Stomach (tissue), 9 donors: ENCODE data around the gene TTBK2. TPM values are rescaled to one million over a fixed set of nuclear protein-coding genes. Genes with fewer than 3 reads are reported as not detected.
A peak's percentile ranks its signal among the peaks of the same experiment; 100 is the strongest.
"Not testable (repeated sequence)": the region's sequence is repeated elsewhere in the genome, so short reads cannot be mapped to it uniquely, and the experiment has no call there.

Experiments
- DNase-seq, 2 donors: peaks; one replicate each; pipeline versions ENCODE4 v3.0.0 to v3.0.0-alpha.2; 2013 to 2019
- H3K27ac ChIP-seq, 5 donors: fragments of 200-600 bp in 4 of 5; sonication (generic) in 4 of 5; one replicate each; pipeline ENCODE4 v1.5.1; 2013 to 2019; ENCODE audit warnings: mild to moderate bottlenecking in 1 of 5, moderate library complexity in 1 of 5
- H3K27me3 ChIP-seq, 3 donors: fragments of 200-600 bp; sonication (generic); one replicate each; pipeline ENCODE4 v1.5.1; 2017 to 2019; ENCODE audit warnings: mixed run types in 1 of 3
- H3K36me3 ChIP-seq, 4 donors: fragments of 200-600 bp; sonication (generic); 1 replicate in 3 of 4; 2 replicates in 1 of 4; pipeline ENCODE4 v1.5.1; 2016 to 2019
- H3K4me1 ChIP-seq, 4 donors: fragments of 200-600 bp; sonication (generic); one replicate each; pipeline ENCODE4 v1.5.1; 2016 to 2019
- H3K4me3 ChIP-seq, 4 donors: fragments of 200-600 bp; sonication (generic) in 3 of 4; one replicate each; pipeline ENCODE4 v1.5.1; 2016 to 2019; ENCODE audit warnings: mild to moderate bottlenecking in 1 of 4
- H3K9me3 ChIP-seq, 4 donors: fragments of 200-600 bp; sonication (generic); one replicate each; pipeline ENCODE4 v1.5.1; 2016 to 2019
- EP300 ChIP-seq: sonication (generic); formaldehyde crosslinking; IDR thresholded peaks from one replicate; pipeline ENCODE4 v1.6.1; 2017; ENCODE audit warnings: antibody characterized with exemption
- POLR2A ChIP-seq, 4 donors: fragments of 450-650 bp; IDR thresholded peaks; one replicate each; pipeline ENCODE4 v1.6.1; 2016; ENCODE audit warnings: antibody characterized with exemption in 4 of 4, control low read depth in 2 of 4, mild to moderate bottlenecking in 1 of 4, moderate library complexity in 1 of 4
- POLR2AphosphoS5 ChIP-seq, 3 donors: sonication (generic); formaldehyde crosslinking; IDR thresholded peaks; one replicate each; pipeline ENCODE4 v1.6.1; 2016; ENCODE audit warnings: antibody characterized with exemption in 3 of 3
- WGBS, 5 donors: extraction: QIAGEN DNeasy Blood & Tissue Kit in 3 of 5; methylation state at CpG; one replicate each; pipeline versions ENCODE4 v1.1.5 to v1.1.7; 2013 to 2018; 5-methylcytosine and 5-hydroxymethylcytosine counted together
- intact Hi-C: fragments of 100-400 bp; cut with DNase I; formaldehyde crosslinking; loops from one replicate; pipeline ENCODE4 v1.15.1; 2023; ENCODE audit warnings: low total_unique reads
- polyA plus RNA-seq, 3 donors: library from polyadenylated mRNA; stranded (reverse); fragments of 200-250 nt; gene quantifications; one replicate each; pipeline ENCODE4 v1.2.3, GENCODE V29; 2013
- total RNA-seq, 5 donors: library from RNA; depleted of rRNA; stranded (reverse); fragments of >200 nt; gene quantifications; one replicate each; pipeline versions ENCODE4 v1.1.0 to v1.2.3, GENCODE V29; 2014 to 2016
- TF ChIP-seq, protein P1 (sequence below), 7 experiments: fragments of 450-650 bp in 4 of 7; fragments of 200-600 bp in 3 of 7; sonication (generic) in 3 of 7; IDR thresholded peaks; one replicate each; pipeline ENCODE4 v1.5.1; 2016 to 2019; ENCODE audit warnings: antibody characterized with exemption in 7 of 7, control low read depth in 2 of 7, mild to moderate bottlenecking in 1 of 7
- donor health status: healthy with polysubstance abuse.
- donor health status: Bipolar disorder and iron deficiency.
- donor health status: healthy.

The TTBK2 gene
- total and polyA plus RNA-seq, 8 donors, result 1.2 to 15.6 (median 7.6) TPM

DNA sequence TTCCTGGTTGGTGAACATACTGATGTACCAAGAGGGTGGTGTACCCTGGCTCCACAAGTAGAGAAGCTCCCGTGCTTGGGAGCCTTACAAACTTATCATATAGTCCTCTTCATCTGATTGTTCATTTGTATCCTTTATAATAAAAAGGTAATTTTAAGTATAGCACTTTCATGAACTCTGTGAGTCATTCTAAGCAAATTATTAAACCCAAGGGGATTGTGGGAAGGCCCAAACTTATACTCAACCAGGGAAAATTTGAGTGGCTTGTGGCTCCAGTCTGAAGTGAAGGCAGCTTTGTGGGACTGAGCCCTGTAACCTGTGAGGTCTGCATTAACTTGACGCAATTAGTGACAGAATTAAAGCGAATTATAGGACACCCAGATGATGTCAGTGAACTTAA, 29.0 kb downstream of the TTBK2 start:
- DNase-seq, result no peak
- Histone ChIP-seq H3K36me3 (no peaks in the 10 kb centered on the region), H3K4me3 (no peak overlapping the region), H3K27me3 (no peaks in the 10 kb centered on the region), H3K4me1 (peaks cover 0 to 23% (median 15%) of the 10 kb centered on the region in 4 donors), H3K9me3 (peaks cover 0 to 4% (median 0%) of the 10 kb centered on the region in 4 donors), H3K27ac (no peak overlapping the region)
- TF ChIP-seq POLR2A (IDR thresholded peaks at IDR 0.05), result no peak
- TF ChIP-seq, protein P1, sequence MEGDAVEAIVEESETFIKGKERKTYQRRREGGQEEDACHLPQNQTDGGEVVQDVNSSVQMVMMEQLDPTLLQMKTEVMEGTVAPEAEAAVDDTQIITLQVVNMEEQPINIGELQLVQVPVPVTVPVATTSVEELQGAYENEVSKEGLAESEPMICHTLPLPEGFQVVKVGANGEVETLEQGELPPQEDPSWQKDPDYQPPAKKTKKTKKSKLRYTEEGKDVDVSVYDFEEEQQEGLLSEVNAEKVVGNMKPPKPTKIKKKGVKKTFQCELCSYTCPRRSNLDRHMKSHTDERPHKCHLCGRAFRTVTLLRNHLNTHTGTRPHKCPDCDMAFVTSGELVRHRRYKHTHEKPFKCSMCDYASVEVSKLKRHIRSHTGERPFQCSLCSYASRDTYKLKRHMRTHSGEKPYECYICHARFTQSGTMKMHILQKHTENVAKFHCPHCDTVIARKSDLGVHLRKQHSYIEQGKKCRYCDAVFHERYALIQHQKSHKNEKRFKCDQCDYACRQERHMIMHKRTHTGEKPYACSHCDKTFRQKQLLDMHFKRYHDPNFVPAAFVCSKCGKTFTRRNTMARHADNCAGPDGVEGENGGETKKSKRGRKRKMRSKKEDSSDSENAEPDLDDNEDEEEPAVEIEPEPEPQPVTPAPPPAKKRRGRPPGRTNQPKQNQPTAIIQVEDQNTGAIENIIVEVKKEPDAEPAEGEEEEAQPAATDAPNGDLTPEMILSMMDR (IDR thresholded peaks at IDR 0.05), result no peak
- no peak for TF ChIP-seq EP300
- TF ChIP-seq POLR2AphosphoS5 (IDR thresholded peaks at IDR 0.05), result no peak
- intact Hi-C loops, result no loop called here
- 68 to 87% (median 78%) methylated on average over 3 of the region's 3 CpGs for WGBS, 5 donors

DNA sequence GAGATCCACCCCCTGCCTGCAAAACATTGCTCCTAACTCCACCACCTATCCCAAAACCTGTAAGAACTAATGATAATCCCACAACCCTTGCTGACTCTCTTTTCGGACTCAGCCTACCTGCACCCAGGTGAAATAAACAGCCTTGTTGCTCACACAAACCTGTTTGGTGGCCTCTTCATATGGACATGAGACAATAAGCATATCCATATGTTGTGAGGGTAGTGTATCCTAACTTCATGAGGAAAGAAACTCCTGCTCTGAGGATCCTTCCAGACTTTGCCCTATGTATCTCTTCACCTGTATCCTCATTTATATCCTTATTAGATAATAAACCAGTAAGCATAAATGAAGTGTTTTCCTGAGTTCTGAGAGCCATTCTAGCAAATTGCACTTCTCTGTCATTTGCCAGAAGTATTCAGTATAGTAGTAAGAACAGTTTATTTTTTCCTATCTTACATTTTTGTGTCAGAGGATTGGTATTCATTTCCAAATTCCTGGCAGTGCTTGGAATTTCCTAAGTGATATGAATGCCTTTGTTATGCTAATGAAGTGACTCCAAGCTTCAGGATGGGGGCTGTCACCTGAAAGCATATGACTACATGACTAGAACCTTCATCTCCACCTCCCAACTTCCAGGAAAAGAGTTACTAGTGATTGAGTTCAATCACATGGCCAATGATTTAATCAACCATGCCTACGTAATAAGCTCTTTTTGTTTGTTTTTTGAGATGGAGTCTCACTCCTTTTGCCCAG, 30.2 kb downstream of the TTBK2 start:
- Histone ChIP-seq H3K9me3 (peaks cover 0 to 4% (median 0%) of the 10 kb centered on the region in 4 donors), H3K27ac (peak overlapping the region in 2 of 5 donors; percentile 26 to 31), H3K4me1 (peaks cover 0 to 23% (median 15%) of the 10 kb centered on the region in 4 donors), H3K27me3 (no peaks in the 10 kb centered on the region), H3K36me3 (no peaks in the 10 kb centered on the region), H3K4me3 (no peak overlapping the region)
- intact Hi-C loops, result no loop called here
- WGBS, 5 donors, result 51 to 77% (median 61%) methylated on average over 2 of the region's 2 CpGs
- peak in 1 of 2 donors; percentile 22 for DNase-seq
- TF ChIP-seq POLR2AphosphoS5 (IDR thresholded peaks at IDR 0.05) (no peak), EP300 (no peak), POLR2A (IDR thresholded peaks at IDR 0.05) (no peak)
- TF ChIP-seq, protein P1 (IDR thresholded peaks at IDR 0.05), result no peak

DNA sequence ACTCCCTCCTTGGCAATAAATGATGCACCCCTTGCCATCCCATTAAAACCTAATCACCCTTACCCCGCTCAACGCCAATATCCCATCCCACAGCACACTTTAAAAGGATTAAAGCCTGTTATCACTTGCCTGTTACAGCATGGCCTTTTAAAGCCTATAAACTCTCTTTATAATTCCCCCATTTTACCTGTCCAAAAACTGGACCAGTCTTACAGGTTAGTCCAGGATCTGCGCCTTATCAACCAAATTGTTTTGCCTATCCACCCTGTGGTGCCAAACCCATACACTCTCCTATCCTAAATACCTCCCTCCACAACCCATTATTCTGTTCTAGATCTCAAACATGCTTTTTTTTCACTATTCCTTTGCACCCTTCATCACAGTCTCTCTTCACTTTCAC, 33.2 kb downstream of the TTBK2 start:
- H3K9me3 ChIP-seq, DNase-seq, H3K4me3 ChIP-seq, H3K36me3 ChIP-seq, intact Hi-C loops, H3K27me3 ChIP-seq, H3K27ac ChIP-seq: not testable (repeated sequence)
- WGBS, 5 donors, result 69 to 80% (median 73%) methylated on average over 3 of the region's 3 CpGs
- peaks cover 0 to 23% (median 15%) of the 10 kb centered on the region in 4 donors for H3K4me1 ChIP-seq

DNA sequence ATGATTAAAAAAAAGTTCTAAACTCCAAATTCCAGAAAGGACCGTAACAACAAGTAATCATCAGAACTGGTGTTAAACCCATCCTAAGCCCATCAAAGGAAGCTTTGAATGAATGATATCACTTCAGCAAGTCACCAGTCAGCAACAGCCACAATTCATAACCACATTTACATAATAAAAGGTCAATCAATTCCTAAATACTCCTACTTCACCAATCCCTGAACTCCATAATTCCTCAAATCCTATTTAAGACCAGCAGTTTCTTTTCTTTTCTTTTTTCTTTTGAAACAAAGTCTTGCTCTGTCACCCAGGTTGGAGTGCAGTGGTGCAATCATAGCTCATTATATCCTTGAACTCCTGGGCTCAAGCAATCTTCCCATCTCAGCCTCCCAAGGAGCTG, 40.5 kb downstream of the TTBK2 start:
- WGBS, 5 donors, result 82 to 97% (median 88%) methylated on average over 1 of the region's 1 CpG
- Histone ChIP-seq H3K27me3 (no peaks in the 10 kb centered on the region), H3K4me3 (no peak overlapping the region), H3K4me1 (peaks cover 0 to 15% (median 7%) of the 10 kb centered on the region in 4 donors), H3K36me3 (no peaks in the 10 kb centered on the region), H3K27ac (no peak overlapping the region), H3K9me3 (peaks cover 0 to 3% (median 0%) of the 10 kb centered on the region in 4 donors)
- intact Hi-C loops, result no loop called here
- no peak for TF ChIP-seq POLR2AphosphoS5 (IDR thresholded peaks at IDR 0.05)
- TF ChIP-seq POLR2A (IDR thresholded peaks at IDR 0.05), result no peak
- TF ChIP-seq, protein P1 (IDR thresholded peaks at IDR 0.05), result no peak
- TF ChIP-seq EP300, result no peak
- DNase-seq, result no peak

DNA sequence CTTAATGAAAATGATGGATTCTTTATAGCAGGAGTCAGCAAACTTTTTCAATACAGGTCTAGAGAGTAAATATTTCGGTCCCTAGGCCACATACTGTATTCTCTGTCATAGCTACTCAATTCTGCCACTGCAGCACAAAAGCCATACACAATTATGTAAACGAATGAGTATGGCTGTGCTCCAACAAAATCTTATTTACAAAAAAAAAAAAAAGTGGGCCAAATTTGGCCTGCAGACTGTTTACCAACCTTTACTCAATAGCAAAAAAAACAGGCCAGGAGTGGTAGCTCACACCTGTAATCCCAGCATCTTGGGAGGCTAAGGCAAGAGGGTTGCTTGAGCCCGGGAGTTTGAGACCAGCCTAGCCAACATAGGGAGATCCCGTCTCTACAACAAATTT, 41.1 kb downstream of the TTBK2 start:
- no peaks in the 10 kb centered on the region for H3K27me3 ChIP-seq
- no peak overlapping the region for H3K27ac ChIP-seq
- peak in 1 of 2 donors; percentile 3 for DNase-seq
- H3K9me3 ChIP-seq, result peaks cover 0 to 3% (median 0%) of the 10 kb centered on the region in 4 donors
- TF ChIP-seq POLR2A (IDR thresholded peaks at IDR 0.05), result no peak
- TF ChIP-seq, protein P1 (IDR thresholded peaks at IDR 0.05), result no peak
- TF ChIP-seq EP300, result no peak
- no peak for TF ChIP-seq POLR2AphosphoS5 (IDR thresholded peaks at IDR 0.05)
- no peak overlapping the region for H3K4me3 ChIP-seq
- WGBS, 5 donors, result 34 to 63% (median 53%) methylated on average over 4 of the region's 4 CpGs
- no peaks in the 10 kb centered on the region for H3K36me3 ChIP-seq
- intact Hi-C loops, result no loop called here
- peaks cover 0 to 15% (median 7%) of the 10 kb centered on the region in 4 donors for H3K4me1 ChIP-seq
